Coronary artery (tissue), 2 donors: Measurements from ENCODE around the gene TANGO2.

Experiments
- DNase-seq: peaks from one replicate; pipeline ENCODE4 v3.0.0-alpha.2; 2017; ENCODE audit warnings: low spot score
- H3K27ac ChIP-seq, 2 donors: fragments of 200-600 bp; sonication (generic); one replicate each; pipeline ENCODE4 v1.5.1; 2016 to 2019
- H3K4me3 ChIP-seq: fragments of 200-600 bp; sonication (generic); 2 replicates; pipeline ENCODE4 v1.5.1; 2016; ENCODE audit warnings: mild to moderate bottlenecking, moderate library complexity
- TF ChIP-seq, protein P1 (sequence below): fragments of 200-600 bp; sonication (generic); IDR thresholded peaks from one replicate; pipeline ENCODE4 v1.5.1; 2019; ENCODE audit warnings: antibody characterized with exemption

Gene TANGO2

GRCh38 chr22:20020533-20021195 lies at the start of gene TANGO2:
Gene TANGO2, plus strand, starts transcription at chr22:20021110. Its CDS starts 15,689 bp downstream, at chr22:20036799.
- H3K4me3 ChIP-seq = peak within 1 kb of the TSS; percentile 95
- TF ChIP-seq, protein P1, sequence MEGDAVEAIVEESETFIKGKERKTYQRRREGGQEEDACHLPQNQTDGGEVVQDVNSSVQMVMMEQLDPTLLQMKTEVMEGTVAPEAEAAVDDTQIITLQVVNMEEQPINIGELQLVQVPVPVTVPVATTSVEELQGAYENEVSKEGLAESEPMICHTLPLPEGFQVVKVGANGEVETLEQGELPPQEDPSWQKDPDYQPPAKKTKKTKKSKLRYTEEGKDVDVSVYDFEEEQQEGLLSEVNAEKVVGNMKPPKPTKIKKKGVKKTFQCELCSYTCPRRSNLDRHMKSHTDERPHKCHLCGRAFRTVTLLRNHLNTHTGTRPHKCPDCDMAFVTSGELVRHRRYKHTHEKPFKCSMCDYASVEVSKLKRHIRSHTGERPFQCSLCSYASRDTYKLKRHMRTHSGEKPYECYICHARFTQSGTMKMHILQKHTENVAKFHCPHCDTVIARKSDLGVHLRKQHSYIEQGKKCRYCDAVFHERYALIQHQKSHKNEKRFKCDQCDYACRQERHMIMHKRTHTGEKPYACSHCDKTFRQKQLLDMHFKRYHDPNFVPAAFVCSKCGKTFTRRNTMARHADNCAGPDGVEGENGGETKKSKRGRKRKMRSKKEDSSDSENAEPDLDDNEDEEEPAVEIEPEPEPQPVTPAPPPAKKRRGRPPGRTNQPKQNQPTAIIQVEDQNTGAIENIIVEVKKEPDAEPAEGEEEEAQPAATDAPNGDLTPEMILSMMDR = no peak
- peak; percentile 91 for DNase-seq
- peak within 1 kb of the TSS; percentile 87 to 95 for H3K27ac ChIP-seq

DNA sequence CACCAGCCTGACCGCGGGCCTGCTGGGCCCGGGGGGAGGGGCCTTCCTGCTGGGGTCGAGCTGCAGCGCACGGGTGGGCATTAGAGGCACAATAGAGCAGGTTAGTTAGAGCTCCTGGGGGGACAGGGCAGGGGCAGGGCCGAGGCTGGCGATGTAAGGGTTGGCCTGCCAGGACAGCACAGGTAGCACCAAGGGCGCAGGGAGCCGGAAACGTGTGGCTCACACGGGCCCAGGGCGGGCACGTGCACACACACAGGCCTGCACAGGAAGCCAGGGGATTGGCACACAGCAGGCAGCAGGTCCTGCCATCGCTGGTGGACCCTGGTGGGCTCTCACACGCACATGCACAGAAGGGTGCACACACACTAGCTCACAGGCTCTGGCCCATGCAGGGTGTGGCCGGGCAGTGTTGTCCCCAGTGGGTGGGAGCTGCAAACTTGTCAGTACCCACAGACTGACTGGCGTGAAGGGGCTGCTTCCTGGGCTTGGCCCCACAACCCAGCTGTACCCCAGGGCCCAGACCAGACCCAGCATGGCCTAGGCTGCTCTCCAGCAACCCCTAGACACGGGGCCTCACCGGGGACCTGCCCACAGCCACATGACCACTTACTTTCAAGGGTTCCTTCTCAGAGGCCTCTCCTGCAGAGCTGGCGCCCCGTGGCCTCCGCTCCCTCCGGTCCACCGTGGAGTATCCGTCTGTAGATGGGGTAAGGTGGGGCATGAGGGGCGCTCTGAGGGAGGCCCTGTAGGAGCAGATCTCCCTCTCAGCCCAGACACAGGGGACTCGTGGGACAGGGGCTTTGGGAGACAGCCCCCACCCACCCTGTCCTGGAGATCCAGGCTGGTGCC lies 49.4 kb upstream of the TANGO2 start:
- H3K4me3 ChIP-seq = no peak overlapping the region
- H3K27ac ChIP-seq = peak overlapping the region in 1 of 2 donors; percentile 64
- DNase-seq = no peak
- TF ChIP-seq, protein P1 = no peak

- TF ChIP-seq, protein P1 = no peak
- no peak for DNase-seq
- peak overlapping the region in 1 of 2 donors; percentile 64 for H3K27ac ChIP-seq
- no peak overlapping the region for H3K4me3 ChIP-seq
Measured at GRCh38 chr22:19972251-19972650, 48.7 kb upstream of the TANGO2 start.

DNA sequence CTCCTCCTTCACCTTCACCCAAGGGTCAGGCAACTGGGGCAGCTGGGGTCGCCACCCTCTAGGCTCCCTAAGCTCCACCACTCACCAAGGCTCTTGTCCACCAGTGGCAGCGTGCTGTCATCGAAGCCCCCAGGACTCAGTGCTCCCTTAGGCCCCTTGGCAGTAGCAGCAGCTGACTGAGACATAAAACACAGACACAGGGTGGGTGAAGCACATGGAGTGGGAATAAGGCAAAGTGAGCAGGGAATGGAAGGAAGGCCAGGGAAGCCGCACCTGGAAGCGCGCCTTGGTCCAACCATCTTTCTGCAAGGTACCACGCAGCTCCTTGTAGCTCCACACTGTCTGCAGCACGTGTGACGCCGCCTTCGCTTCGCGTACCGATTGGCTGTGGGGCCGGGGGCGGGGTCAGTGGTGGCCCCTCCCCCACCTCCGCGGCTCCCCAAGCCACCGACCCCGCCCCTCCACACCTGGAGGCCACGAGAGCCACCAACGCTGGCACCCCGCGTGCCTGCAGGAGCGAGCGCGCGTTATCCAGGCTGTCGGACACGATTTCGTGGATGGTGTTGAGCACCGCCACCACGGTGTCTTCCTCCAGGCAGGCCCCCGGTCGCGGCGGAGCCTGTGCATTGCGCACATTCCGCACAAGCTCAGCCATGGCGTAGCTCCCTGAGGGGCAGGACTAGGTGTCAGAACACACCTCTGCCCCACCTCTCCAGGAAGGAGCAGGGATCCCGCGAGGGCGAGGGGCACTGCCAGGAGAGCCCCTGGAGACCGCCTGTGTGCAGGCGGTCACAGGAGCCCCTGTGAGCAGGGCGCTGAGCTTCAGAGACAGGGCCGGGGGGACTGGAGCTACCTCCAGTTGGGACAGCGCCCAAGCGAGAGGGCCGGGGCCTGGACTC lies 48.0 kb upstream of the TANGO2 start:
- no peak for DNase-seq
- H3K27ac ChIP-seq = peak overlapping the region in 1 of 2 donors; percentile 64
- TF ChIP-seq, protein P1 = no peak
- no peak overlapping the region for H3K4me3 ChIP-seq

- TF ChIP-seq, protein P1 = no peak
- Histone ChIP-seq H3K27ac (peak overlapping the region in 1 of 2 donors; percentile 56), H3K4me3 (no peak overlapping the region)
- no peak for DNase-seq
Measured at GRCh38 chr22:19973551-19974267, 47.2 kb upstream of the TANGO2 start.

- TF ChIP-seq, protein P1 = no peak
- peak overlapping the region in 1 of 2 donors; percentile 56 for H3K27ac ChIP-seq
- DNase-seq = no peak
Measured at GRCh38 chr22:19974268-19974861, 46.5 kb upstream of the TANGO2 start.

More at GRCh38 chr22:19974268-19974861, 46.5 kb upstream of the TANGO2 start:
- H3K4me3 ChIP-seq = no peak overlapping the region
